CD4-positive, alpha-beta T cell treated with Interleukin-6 for 4 hours (primary cell): ENCODE results near the gene ATP8B3.

ENCODE experiments used
- DNase-seq: peaks from one replicate; pipeline ENCODE4 v3.0.0-alpha.2; 2020; ENCODE audit warnings: mixed read lengths

The ATP8B3 gene

GRCh38 chr19:1830978-1831377, 18.9 kb upstream of the ATP8B3 start:
- no peak for DNase-seq

- no peak for DNase-seq
Observed at GRCh38 chr19:1830568-1830967, 18.5 kb upstream of the ATP8B3 start.

- DNase-seq: no peak
Observed at GRCh38 chr19:1829958-1830357, 17.9 kb upstream of the ATP8B3 start.

GRCh38 chr19:1828279-1829238, 16.5 kb upstream of the ATP8B3 start:
- no peak for DNase-seq

GRCh38 chr19:1827566-1828278, 15.6 kb upstream of the ATP8B3 start:
- DNase-seq: no peak

GRCh38 chr19:1826557-1827521, 14.8 kb upstream of the ATP8B3 start:
- DNase-seq: no peak

GRCh38 chr19:1825909-1826556, 14.0 kb upstream of the ATP8B3 start:
- peak; percentile 82 for DNase-seq

- DNase-seq: no peak
Observed at GRCh38 chr19:1824252-1824622, 12.2 kb upstream of the ATP8B3 start.

GRCh38 chr19:1823539-1824251, 11.6 kb upstream of the ATP8B3 start:
- no peak for DNase-seq

GRCh38 chr19:1823020-1823419, 10.9 kb upstream of the ATP8B3 start:
- no peak for DNase-seq

GRCh38 chr19:1822210-1822609, 10.1 kb upstream of the ATP8B3 start:
- DNase-seq: no peak

- DNase-seq: no peak
Observed at GRCh38 chr19:1819341-1820255, 7.5 kb upstream of the ATP8B3 start.

- DNase-seq: no peak
Observed at GRCh38 chr19:1818549-1819195, 6.6 kb upstream of the ATP8B3 start.

GRCh38 chr19:1817553-1818179, 5.6 kb upstream of the ATP8B3 start:
- DNase-seq: no peak

GRCh38 chr19:1816530-1817298, 4.6 kb upstream of the ATP8B3 start:
- DNase-seq: no peak

GRCh38 chr19:1815605-1816529, 3.8 kb upstream of the ATP8B3 start:
- no peak for DNase-seq

- no peak for DNase-seq
Observed at GRCh38 chr19:1814833-1815604, 2.9 kb upstream of the ATP8B3 start.
